GM18526 (cell line): ENCODE results near the gene TEF.

Experiments used
- POLR2A ChIP-seq: IDR thresholded peaks from 3 replicates; pipeline ENCODE4 v1.6.1; 2011; ENCODE audit not compliant: insufficient read length; ENCODE audit errors: extremely low read depth

The TEF gene

DNA sequence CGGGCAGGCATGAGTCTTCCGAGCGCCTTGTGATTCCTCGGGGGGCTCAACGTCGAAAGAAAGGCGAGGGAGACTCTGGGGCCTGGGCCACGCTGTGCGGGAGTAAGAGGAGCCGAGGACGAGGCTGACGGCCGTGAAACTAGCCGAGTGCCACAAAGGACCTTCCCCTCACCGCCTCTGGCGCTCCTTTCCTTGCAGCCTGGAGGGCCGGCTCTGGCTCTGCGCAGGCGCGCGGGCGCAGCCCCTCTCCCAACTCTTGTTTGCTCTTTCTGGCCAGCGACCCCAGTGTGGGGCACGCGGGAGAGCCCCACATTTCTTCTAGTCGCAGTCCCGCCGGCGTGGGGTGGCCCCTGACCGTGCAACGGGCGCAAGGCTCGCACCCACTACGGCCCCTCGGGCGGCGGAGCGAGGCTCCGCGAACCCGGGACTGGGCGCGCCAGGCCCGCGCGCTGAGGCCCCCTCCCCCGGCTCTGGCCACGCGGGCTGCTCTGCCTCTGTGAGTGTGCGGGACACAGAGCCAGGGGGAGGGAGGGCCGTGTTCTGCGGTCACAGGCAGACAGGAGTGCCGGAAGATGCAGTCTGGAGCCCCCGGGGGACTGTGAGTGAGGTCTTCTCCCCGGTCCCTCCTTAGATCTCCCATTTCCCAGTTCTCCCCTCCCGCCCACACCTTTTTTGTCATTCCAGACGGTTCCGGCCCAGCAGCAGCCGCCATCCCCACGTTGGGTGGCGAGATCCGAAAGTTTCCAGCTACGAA lies 65.9 kb downstream of the TEF start:
- TF ChIP-seq POLR2A: peak; percentile 70

DNA sequence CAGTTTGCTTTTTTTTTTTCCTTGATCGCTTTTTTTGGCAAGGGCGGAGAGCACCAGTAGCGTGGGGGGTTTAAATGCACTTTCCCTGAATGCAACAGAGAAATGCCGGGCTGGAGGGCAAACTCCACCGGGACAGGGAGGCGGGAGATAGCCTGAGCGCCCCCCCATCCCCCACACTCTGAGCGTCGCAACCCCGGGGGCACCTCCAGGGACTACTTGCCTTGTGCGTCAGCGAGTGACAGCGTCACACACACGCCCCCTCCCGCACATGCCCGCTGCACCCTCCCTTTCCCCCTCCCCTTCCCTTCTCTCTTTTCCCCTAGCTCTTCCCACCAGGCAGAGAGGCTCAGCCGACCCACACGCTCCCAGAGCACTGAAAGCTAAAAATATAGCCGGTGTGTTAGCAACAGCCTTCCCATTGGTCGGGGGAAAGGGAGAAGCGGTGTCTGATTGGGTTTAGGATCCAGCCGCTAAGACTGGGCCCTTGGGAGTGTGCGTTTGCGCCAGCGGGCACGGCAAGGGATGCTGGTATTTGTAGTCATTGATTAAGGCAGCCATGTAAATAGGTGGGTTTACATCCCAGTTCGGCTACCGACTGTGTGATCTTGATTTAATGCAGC lies 66.6 kb downstream of the TEF start:
- no peak for TF ChIP-seq POLR2A
